Dedifferentiated amniotic fluid mesenchymal stem cell (primary cell): Measurements from ENCODE around the gene KRTAP5-9.
"Not testable (repeated sequence)": the region's sequence is repeated elsewhere in the genome, so short reads cannot be mapped to it uniquely, and the experiment has no call there.

Source experiments
- DNase-seq: peaks from one replicate; pipeline ENCODE4 v3.0.0-alpha.2; 2016; ENCODE audit errors: extremely low spot score

The KRTAP5-9 gene

DNA sequence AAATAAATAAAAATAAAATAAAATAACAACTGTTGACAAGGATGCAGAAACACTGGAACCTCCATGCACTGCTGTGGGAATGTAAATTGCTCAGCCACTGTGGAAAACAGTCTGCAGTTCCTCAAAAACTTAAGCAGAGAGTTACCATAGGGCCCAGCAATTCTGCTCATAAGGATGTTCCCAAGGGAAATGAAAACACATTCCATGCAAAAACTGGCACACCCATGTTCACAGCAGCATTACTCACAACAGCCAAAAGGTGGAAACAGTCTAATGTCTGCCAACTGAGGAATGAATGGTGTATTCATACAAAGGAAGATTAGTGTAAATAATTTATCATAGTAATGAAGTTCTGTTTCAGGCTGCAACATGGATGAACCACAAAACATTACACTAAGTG lies 13.9 kb downstream of the KRTAP5-9 start:
- no peak for DNase-seq

DNA sequence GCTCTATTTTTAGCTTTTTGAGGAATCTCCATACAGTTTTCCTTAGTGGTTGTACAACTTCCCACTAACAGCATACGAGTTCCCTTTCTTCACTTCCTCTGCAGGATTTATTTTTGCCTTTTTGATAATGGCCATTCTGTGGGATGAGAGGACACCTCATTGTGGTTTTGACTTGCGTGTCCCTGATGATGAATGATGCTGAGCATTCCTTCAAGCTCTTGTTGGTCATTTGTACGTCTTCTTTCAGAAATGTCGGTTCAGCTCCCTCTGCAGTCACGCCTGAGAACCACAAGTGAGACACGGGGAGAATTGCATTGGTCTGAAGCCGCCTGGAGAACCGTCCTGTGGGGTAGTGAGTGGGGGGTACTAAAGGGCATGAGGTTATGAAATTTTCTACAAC lies 15.2 kb downstream of the KRTAP5-9 start:
- DNase-seq = no peak

- no peak for DNase-seq
Observed at GRCh38 chr11:71564430-71564829, 16.2 kb downstream of the KRTAP5-9 start.

DNA sequence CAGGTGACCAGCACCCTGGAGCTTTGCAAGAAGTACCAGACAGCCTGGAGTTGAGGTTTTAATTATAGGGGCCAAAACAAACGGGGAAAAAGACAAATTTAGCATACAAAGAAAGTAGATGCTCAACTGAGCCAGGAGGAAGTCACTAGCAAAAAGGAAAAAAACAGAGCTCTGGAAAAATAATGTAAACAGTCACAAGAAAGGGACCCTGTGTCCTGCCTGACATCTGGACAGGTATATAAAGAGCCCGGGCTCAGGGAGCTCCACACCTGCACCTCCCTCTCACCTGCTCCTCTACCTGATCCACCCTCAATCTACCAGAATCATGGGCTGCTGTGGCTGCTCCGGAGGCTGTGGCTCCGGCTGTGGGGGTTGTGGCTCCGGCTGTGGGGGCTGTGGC lies 17.0 kb downstream of the KRTAP5-9 start, which contains the start of gene KRTAP5-10:
Gene KRTAP5-10 (plus strand): TSS at position 301 of the 400 bp plus-strand sequence. CDS start 25 bp downstream, at position 326.
- no peak for DNase-seq

GRCh38 chr11:71566081-71566620 lies 17.9 kb downstream of the KRTAP5-9 start:
- DNase-seq = no peak

DNA sequence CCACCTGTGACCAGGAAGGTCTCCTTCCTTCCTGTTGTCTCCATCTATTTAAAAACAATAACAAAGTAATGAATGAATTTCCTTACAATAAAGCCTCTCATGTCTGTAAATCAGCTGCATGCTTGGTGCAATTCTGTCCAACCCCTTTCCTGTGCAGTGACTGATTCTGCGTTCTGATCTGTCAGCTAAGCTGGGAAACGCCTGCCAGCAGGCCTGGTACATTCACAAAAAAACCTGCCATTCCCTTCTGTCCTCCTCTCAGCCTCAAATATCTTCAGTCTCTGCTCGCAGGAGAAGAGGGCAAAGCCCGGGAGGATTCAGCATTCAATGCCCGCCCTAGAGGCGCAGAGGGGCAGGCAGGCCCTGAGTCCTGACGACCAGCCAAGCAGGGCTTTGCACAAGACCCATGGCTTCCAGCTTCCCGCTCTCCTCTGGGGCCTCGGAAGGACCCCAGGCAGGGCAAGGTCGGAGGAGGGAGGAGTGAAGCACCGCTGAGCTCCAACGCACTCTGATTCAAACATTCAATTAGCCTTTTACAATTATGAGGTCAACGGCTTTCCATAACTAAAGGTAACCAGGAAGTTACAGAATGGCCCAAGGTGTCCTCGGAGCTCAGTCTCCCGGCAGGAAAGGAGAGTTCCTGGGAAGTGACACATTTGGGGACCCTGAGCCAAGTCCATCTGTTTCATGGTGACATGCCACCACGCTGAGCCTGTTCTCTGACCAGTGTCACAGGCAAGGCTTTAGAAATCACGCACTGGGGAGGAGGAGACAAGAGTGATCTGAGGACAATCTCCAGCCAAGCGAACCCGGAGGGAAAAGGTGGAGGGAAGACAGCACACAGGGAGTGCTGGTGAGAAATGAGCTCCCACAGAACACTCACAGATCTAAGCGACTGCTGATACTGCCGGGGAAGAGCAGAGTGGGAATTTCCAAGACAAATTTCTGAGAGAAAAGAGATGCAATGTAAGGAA lies 18.7 kb downstream of the KRTAP5-9 start:
- not testable (repeated sequence) for DNase-seq

DNA sequence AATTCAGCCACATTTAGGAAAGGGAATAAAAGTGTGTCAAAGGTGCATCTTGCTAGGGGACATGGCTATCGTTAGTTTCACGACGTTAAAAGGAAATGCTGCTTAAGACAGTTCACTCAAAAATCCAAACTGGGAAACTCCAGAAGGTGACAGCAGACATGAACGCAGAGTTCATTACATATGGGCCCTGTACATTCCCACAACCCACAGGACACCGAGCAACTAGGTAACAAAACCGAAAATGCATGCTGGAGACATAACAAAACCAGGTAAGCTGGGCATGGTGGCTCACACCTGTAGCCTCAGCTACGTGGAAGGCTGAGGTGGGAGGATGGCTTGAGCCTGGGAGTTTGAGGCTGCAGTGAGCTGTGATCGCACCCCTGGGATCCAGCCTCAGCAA lies 19.4 kb downstream of the KRTAP5-9 start:
- not testable (repeated sequence) for DNase-seq

DNA sequence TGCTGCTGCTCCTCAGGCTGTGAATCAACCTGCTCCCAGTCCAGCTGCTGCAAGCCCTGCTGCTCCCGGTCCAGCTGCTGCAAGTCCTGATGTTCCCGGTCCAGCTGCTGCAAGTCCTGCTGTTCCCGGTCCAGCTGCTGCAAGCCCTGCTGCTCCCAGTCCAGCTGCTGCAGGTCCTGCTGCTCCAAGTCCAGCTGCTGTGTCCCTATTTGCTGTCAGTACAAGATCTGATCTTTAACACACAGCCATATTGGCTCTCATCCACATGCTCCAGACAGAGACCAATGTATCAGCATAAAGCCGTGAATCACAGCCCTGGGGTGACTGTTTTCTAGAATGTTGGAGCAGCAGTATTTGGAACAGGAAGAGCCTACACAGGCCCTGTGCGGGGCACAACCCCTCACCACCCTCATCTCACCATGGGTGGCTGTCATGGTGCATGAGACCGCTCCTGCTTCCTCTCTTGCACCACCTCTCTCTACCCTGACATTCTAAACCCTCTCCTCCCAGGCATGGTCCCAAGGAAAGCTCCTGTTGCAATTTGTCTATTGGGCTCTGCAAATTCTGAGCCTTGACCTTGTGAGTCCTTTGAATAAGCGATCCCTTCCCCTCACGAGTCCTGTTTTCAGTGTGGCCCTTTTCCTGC lies 20.6 kb downstream of the KRTAP5-9 start:
- DNase-seq = no peak

DNA sequence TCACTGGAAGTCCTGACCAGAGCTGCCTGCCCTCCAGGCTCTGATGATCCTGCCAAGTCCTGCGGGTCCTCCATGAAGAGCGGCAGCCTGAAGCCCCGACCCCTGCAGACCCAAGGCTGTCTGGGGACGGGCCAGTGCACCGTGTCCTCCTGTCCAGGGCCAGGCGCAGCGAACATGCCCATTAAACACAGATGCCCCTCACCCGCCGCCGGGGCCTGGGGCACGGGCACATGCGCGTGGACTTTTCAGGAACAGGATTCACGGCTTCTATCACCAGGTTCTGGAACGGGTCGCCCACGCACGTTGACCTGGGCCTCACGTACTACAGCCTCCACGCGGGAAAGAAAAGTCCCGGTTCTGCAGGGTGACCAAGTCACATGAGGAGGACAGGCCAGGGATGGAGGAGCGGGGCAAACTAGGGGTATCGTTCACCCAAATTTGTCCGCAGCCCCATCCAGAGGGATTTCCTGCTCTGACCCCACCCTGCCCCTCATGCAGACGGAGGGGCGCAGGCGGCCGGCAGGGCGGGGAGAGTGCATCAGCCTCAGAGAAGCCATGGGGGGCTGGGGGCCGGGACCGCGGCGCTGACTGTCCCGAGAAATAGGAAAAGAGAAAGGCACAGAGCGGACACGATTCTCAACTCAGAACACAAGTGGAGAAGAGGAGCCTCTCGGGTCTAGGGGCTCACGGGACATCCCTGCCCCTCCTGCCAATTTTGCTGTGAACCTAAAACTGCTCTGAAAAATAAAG lies 23.1 kb downstream of the KRTAP5-9 start:
- not testable (repeated sequence) for DNase-seq

GRCh38 chr11:71572811-71573210 lies 24.6 kb downstream of the KRTAP5-9 start:
- DNase-seq = no peak

GRCh38 chr11:71574418-71574817 lies 26.2 kb downstream of the KRTAP5-9 start:
- no peak for DNase-seq

DNA sequence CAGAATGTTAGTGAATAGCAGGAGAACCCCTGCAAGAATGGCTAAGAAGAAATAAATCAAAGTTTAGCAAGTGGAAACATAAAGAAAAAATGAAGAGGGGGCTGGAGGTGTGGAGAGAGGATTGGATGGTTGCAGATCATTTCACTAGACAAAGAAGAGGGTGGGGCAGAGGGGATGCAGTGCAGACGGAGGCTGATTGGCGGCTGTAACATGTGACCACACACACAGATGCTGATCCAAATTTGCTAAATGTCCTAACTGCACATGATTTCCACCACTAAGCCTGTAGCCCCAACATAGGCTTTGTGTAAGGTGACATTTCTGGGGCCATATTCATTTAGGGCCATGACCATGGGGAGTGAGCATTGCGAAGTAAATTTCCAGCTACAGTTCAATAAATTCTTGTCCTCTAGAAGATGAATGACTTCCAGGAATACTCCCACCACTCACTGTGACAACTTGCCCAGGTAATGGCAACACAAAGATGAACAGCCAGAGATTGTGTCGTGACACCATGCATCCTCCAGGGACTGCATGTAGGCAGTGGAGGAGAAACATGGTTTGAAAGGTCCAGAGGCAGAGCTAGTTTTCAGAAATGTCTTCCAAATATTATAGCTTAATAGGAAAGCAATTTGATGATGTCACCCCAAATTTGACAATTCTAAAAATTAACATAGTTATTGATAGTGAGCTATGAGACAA lies 27.7 kb downstream of the KRTAP5-9 start:
- DNase-seq = no peak

GRCh38 chr11:71576688-71577465 lies 28.7 kb downstream of the KRTAP5-9 start:
- not testable (repeated sequence) for DNase-seq

DNA sequence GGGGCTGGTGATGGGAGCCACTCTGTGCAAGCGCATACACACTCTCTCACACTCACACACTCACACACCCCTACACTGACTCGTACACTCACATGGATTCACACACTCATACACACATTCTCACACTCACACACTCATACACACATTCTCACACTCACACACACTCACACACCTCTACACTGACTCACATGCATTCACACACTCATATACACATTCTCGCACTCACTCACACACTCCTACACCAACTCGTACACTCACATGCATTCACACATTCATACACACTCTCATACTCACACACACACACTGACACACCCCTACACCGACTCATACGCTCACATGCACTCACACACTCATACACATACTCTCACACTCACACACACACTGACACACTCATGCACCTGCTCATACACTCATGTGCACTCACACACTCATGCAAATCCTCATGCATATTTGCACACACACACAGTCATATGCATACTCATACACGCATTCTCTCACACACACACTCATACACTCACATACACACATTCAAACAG lies 29.3 kb downstream of the KRTAP5-9 start:
- no peak for DNase-seq

DNA sequence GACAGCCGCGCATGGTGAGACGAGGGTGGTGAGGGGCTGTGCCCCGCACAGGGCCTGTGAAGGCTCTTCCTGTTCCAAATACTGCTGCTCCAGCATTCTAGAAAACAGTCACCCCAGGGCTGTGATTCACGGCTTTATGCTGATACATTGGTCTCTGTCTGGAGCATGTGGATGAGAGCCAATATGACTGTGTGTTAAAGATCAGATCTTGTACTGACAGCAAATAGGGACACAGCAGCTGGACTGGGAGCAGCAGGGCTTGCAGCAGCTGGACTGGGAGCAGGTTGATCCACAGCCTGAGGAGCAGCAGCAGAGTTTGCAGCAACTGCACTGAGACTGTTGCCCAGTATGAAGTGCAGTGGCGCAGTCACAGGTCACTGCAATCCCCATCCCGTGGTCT lies 31.3 kb downstream of the KRTAP5-9 start:
- not testable (repeated sequence) for DNase-seq

DNA sequence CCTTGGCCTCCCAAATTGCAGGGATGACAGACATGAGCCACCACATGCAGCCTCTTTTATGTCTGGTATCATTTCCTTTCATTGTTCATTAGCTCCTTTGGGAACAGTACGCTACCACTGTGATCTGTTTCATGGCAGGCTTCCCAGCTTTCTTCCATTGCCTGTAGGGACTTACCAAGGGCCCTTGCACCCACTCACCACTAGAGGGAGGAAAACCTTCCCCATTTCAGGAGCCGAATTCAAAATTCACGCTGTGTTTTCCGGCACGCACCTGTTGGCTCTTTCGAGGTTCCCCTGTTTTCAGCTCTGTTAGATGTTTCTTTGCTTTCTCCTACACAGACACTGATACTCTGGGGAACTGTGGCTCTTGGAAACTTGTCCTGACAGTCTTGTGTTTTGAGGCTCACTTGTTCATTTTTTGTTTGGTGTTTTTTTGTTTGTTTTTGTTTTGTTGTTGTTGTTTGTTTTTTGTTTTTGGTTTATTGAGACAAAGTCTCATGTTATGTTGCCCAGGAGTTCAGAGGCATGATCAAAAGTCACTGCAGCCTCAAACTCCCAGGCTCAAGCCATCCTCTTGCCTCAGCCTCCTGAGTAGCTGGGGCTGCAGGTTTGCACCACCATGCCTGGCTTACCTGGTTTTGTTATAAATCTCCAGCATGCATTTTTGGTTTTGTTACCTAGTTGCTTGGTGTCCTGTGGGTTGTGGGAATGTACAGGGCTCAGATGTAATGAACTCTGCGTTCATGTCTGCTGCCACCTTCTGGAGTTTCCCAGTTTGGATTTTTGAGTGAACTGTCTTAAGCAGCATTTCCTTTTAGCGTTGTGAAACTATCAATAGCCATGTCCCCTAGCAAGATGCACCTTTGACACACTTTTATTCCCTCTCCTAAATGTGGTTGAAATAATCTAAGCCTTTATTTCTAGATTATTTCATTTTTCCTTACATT lies 32.1 kb downstream of the KRTAP5-9 start:
- peak; percentile 60 for DNase-seq

DNA sequence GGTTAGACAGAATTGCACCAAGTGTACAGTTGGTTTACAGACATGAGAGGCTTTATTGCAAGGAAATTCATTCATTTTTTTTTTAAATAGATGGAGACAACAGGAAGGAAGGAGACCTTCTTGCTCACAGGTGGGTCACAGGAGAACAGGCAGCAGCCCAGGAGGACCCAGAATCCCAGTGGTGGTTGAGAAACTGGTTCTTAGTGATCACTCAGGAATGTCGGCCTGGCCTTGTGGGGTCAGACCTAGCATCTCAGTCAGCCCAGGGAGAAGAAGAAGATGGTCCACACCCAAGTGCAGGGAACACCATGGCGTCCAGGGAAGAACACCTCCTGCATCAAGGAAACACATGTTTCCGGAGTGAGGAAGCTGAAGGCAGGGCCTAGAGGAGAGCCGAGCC lies 33.6 kb downstream of the KRTAP5-9 start:
- no peak for DNase-seq

GRCh38 chr11:71582309-71582895 lies 34.2 kb downstream of the KRTAP5-9 start, which contains the start of gene KRTAP5-11:
Gene KRTAP5-11 (minus strand): TSS chr11:71582875. CDS start chr11:71582837, 38 bp downstream.
- DNase-seq = no peak
